ENCODE results near the gene KREMEN1. TPM values are rescaled to one million over a fixed set of nuclear protein-coding genes. Genes with fewer than 3 reads are reported as not detected.

Gene KREMEN1
- total RNA-seq, 1 experiment from 2014 or later, result 5.8 TPM

- no peaks in the 10 kb centered on the region for H3K36me3 Mint-ChIP-seq
- ChIA-PET CTCF (no interaction called here), POLR2A (no interaction called here)
- no peak overlapping the region for H3K4me3 Mint-ChIP-seq
- no peaks in the 10 kb centered on the region for H3K27me3 Mint-ChIP-seq (ENCODE audit: low read depth)
- no peak overlapping the region for H3K27ac Mint-ChIP-seq
- DNase-seq (ENCODE audit: low spot score) (no peak), ATAC-seq (no peak)
- TF ChIP-seq, protein P1, sequence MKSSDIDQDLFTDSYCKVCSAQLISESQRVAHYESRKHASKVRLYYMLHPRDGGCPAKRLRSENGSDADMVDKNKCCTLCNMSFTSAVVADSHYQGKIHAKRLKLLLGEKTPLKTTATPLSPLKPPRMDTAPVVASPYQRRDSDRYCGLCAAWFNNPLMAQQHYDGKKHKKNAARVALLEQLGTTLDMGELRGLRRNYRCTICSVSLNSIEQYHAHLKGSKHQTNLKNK (CRISPR knock-in tag; IDR thresholded peaks at IDR 0.05), result no peak
- TF ChIP-seq GRHL2 (CRISPR knock-in tag; IDR thresholded peaks at IDR 0.05; ENCODE audit: insufficient replicate concordance, severe bottlenecking), result no peak
- TF ChIP-seq ZNF263 (CRISPR knock-in tag; IDR thresholded peaks at IDR 0.05; ENCODE audit: low read depth), result no peak
- no peak for TF ChIP-seq NFE2L1 (CRISPR knock-in tag; IDR thresholded peaks at IDR 0.05)
- TF ChIP-seq MAX (CRISPR knock-in tag; IDR thresholded peaks at IDR 0.05), result no peak
- TF ChIP-seq, protein P2, sequence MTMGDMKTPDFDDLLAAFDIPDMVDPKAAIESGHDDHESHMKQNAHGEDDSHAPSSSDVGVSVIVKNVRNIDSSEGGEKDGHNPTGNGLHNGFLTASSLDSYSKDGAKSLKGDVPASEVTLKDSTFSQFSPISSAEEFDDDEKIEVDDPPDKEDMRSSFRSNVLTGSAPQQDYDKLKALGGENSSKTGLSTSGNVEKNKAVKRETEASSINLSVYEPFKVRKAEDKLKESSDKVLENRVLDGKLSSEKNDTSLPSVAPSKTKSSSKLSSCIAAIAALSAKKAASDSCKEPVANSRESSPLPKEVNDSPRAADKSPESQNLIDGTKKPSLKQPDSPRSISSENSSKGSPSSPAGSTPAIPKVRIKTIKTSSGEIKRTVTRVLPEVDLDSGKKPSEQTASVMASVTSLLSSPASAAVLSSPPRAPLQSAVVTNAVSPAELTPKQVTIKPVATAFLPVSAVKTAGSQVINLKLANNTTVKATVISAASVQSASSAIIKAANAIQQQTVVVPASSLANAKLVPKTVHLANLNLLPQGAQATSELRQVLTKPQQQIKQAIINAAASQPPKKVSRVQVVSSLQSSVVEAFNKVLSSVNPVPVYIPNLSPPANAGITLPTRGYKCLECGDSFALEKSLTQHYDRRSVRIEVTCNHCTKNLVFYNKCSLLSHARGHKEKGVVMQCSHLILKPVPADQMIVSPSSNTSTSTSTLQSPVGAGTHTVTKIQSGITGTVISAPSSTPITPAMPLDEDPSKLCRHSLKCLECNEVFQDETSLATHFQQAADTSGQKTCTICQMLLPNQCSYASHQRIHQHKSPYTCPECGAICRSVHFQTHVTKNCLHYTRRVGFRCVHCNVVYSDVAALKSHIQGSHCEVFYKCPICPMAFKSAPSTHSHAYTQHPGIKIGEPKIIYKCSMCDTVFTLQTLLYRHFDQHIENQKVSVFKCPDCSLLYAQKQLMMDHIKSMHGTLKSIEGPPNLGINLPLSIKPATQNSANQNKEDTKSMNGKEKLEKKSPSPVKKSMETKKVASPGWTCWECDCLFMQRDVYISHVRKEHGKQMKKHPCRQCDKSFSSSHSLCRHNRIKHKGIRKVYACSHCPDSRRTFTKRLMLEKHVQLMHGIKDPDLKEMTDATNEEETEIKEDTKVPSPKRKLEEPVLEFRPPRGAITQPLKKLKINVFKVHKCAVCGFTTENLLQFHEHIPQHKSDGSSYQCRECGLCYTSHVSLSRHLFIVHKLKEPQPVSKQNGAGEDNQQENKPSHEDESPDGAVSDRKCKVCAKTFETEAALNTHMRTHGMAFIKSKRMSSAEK (CRISPR knock-in tag; IDR thresholded peaks at IDR 0.05; ENCODE audit: borderline replicate concordance), result no peak
- peaks cover 3% of the 10 kb centered on the region; the same call in 1 of the 2 replicates for H3K4me1 Mint-ChIP-seq
- H3K9me3 Mint-ChIP-seq, result no peaks in the 10 kb centered on the region
Measured at GRCh38 chr22:29125844-29126243, 53.0 kb downstream of the KREMEN1 start.

GRCh38 chr22:29126670-29127395, 54.0 kb downstream of the KREMEN1 start:
- no peaks in the 10 kb centered on the region for H3K27me3 Mint-ChIP-seq (ENCODE audit: low read depth)
- POLR2A ChIA-PET, result no interaction called here
- no peaks in the 10 kb centered on the region for H3K36me3 Mint-ChIP-seq
- DNase-seq (ENCODE audit: low spot score) (no peak), ATAC-seq (no peak)
- H3K4me1 Mint-ChIP-seq, result peaks cover 3% of the 10 kb centered on the region; the same call in 1 of the 2 replicates
- no peak overlapping the region for H3K4me3 Mint-ChIP-seq
- H3K9me3 Mint-ChIP-seq, result no peaks in the 10 kb centered on the region
- H3K27ac Mint-ChIP-seq, result no peak overlapping the region
- CTCF ChIA-PET, result no interaction called here
- TF ChIP-seq AFF4 (CRISPR knock-in tag; IDR thresholded peaks at IDR 0.05; ENCODE audit: borderline replicate concordance) (no peak), E2F5 (CRISPR knock-in tag; IDR thresholded peaks at IDR 0.05) (no peak)

All from WTC11 (cell line).